Measurements from ENCODE around the gene IFT122. TPM values are rescaled to one million over a fixed set of nuclear protein-coding genes. Genes with fewer than 3 reads are reported as not detected.

IFT122 gene
- total RNA-seq, 1 donor from 2014 or later, result 17.7 TPM

- peaks cover 15% of the 10 kb centered on the region for H3K4me1 Mint-ChIP-seq (ENCODE audit: low read depth, unreplicated experiment)
- H3K27me3 Mint-ChIP-seq (ENCODE audit: low read depth, unreplicated experiment), result no peaks in the 10 kb centered on the region
- no peaks in the 10 kb centered on the region for H3K9me3 ChIP-seq (ENCODE audit: insufficient read depth, low read depth, low read length)
- DNase-seq (ENCODE audit: low read depth) (no peak), FAIRE-seq (no peak)
- peaks cover 4% of the 10 kb centered on the region for H3K36me3 ChIP-seq (ENCODE audit: insufficient read depth, low read length)
- H3K27ac Mint-ChIP-seq (ENCODE audit: unreplicated experiment), result peak overlapping the region; percentile 53
- H3K4me2 ChIP-seq (ENCODE audit: low read length), result no peak overlapping the region
- no peak overlapping the region for H2AFZ ChIP-seq (ENCODE audit: low read depth, low read length)
- H3K4me3 ChIP-seq (ENCODE audit: insufficient read depth, low read depth, low read length), result no peak overlapping the region
- no peak overlapping the region for H3K27ac ChIP-seq (ENCODE audit: low read depth, low read length)
- no peak overlapping the region for H3K9ac ChIP-seq (ENCODE audit: low read length)
- no peaks in the 10 kb centered on the region for H3K79me2 ChIP-seq (ENCODE audit: insufficient read depth, low read length)
- H3K9me3 Mint-ChIP-seq (ENCODE audit: unreplicated experiment), result no peaks in the 10 kb centered on the region
- H3K4me1 ChIP-seq (ENCODE audit: insufficient read depth, low read length), result peaks cover 3% of the 10 kb centered on the region
- no peak overlapping the region for H3K4me3 Mint-ChIP-seq (ENCODE audit: unreplicated experiment)
- no peaks in the 10 kb centered on the region for H4K20me1 ChIP-seq (ENCODE audit: insufficient read depth, low read length)
- H3K36me3 Mint-ChIP-seq (ENCODE audit: low read depth, unreplicated experiment), result peaks cover 30% of the 10 kb centered on the region
- no peak for TF ChIP-seq EZH2 (IDR thresholded peaks at IDR 0.05; ENCODE audit: insufficient read depth, low read length)
- TF ChIP-seq, protein P1, sequence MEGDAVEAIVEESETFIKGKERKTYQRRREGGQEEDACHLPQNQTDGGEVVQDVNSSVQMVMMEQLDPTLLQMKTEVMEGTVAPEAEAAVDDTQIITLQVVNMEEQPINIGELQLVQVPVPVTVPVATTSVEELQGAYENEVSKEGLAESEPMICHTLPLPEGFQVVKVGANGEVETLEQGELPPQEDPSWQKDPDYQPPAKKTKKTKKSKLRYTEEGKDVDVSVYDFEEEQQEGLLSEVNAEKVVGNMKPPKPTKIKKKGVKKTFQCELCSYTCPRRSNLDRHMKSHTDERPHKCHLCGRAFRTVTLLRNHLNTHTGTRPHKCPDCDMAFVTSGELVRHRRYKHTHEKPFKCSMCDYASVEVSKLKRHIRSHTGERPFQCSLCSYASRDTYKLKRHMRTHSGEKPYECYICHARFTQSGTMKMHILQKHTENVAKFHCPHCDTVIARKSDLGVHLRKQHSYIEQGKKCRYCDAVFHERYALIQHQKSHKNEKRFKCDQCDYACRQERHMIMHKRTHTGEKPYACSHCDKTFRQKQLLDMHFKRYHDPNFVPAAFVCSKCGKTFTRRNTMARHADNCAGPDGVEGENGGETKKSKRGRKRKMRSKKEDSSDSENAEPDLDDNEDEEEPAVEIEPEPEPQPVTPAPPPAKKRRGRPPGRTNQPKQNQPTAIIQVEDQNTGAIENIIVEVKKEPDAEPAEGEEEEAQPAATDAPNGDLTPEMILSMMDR (IDR thresholded peaks at IDR 0.05; ENCODE audit: insufficient read depth, low read depth, low read length), result no peak
- H3K27me3 ChIP-seq (ENCODE audit: insufficient read depth, low read length), result no peaks in the 10 kb centered on the region
Measured at GRCh38 chr3:129503471-129504291, 63.7 kb downstream of the IFT122 start.

GRCh38 chr3:129504471-129505100, 64.6 kb downstream of the IFT122 start:
- no peak for DNase-seq (ENCODE audit: low read depth)
- peaks cover 4% of the 10 kb centered on the region for H3K36me3 ChIP-seq (ENCODE audit: insufficient read depth, low read length)
- no peak overlapping the region for H3K9ac ChIP-seq (ENCODE audit: low read length)
- no peaks in the 10 kb centered on the region for H3K9me3 ChIP-seq (ENCODE audit: insufficient read depth, low read depth, low read length)
- H4K20me1 ChIP-seq (ENCODE audit: insufficient read depth, low read length), result no peaks in the 10 kb centered on the region
- no peak for FAIRE-seq
- H3K27me3 Mint-ChIP-seq (ENCODE audit: low read depth, unreplicated experiment), result no peaks in the 10 kb centered on the region
- H3K27me3 ChIP-seq (ENCODE audit: insufficient read depth, low read length), result no peaks in the 10 kb centered on the region
- no peak overlapping the region for H2AFZ ChIP-seq (ENCODE audit: low read depth, low read length)
- H3K9me3 Mint-ChIP-seq (ENCODE audit: unreplicated experiment), result no peaks in the 10 kb centered on the region
- H3K27ac Mint-ChIP-seq (ENCODE audit: unreplicated experiment), result no peak overlapping the region
- no peak overlapping the region for H3K4me2 ChIP-seq (ENCODE audit: low read length)
- H3K27ac ChIP-seq (ENCODE audit: low read depth, low read length), result no peak overlapping the region
- peaks cover 34% of the 10 kb centered on the region for H3K36me3 Mint-ChIP-seq (ENCODE audit: low read depth, unreplicated experiment)
- H3K79me2 ChIP-seq (ENCODE audit: insufficient read depth, low read length), result no peaks in the 10 kb centered on the region
- H3K4me1 ChIP-seq (ENCODE audit: insufficient read depth, low read length), result no peaks in the 10 kb centered on the region
- no peak overlapping the region for H3K4me3 Mint-ChIP-seq (ENCODE audit: unreplicated experiment)
- TF ChIP-seq EZH2 (IDR thresholded peaks at IDR 0.05; ENCODE audit: insufficient read depth, low read length), result no peak
- TF ChIP-seq, protein P1 (IDR thresholded peaks at IDR 0.05; ENCODE audit: insufficient read depth, low read depth, low read length), result no peak
- H3K4me3 ChIP-seq (ENCODE audit: insufficient read depth, low read depth, low read length), result no peak overlapping the region
- peaks cover 10% of the 10 kb centered on the region for H3K4me1 Mint-ChIP-seq (ENCODE audit: low read depth, unreplicated experiment)
